Colonic mucosa (tissue), 4 donors: ENCODE results near the gene JAG2. TPM values are rescaled to one million over a fixed set of nuclear protein-coding genes. Genes with fewer than 3 reads are reported as not detected.
A peak's percentile ranks its signal among the peaks of the same experiment; 100 is the strongest.

ENCODE experiments used
- DNase-seq: peaks from one replicate; pipeline ENCODE4 v3.0.0-alpha.2; 2020
- H3K27ac ChIP-seq: fragments of 200-600 bp; one replicate; pipeline ENCODE4 v1.8.0; 2021
- H3K27me3 ChIP-seq: fragments of 200-600 bp; one replicate; pipeline ENCODE4 v1.8.0; 2021
- H3K36me3 ChIP-seq: fragments of 200-600 bp; one replicate; pipeline ENCODE4 v1.8.0; 2021
- H3K4me1 ChIP-seq: fragments of 200-600 bp; one replicate; pipeline ENCODE4 v1.8.0; 2021; ENCODE audit warnings: mild to moderate bottlenecking
- H3K4me3 ChIP-seq: fragments of 200-600 bp; one replicate; pipeline ENCODE4 v1.8.0; 2021
- H3K9ac ChIP-seq, 2 donors: one replicate each; pipeline ENCODE4 v1.7.0; 2013; ENCODE audit warnings: control low read depth in 2 of 2, low read depth in 2 of 2, low read length in 2 of 2
- H3K9me3 ChIP-seq: fragments of 200-600 bp; one replicate; pipeline ENCODE4 v1.8.0; 2021
- CTCF ChIP-seq: fragments of 200-600 bp; IDR thresholded peaks from one replicate; pipeline ENCODE4 v1.8.0; 2022; ENCODE audit warnings: antibody characterized with exemption, mild to moderate bottlenecking
- intact Hi-C: fragments of 100-400 bp; cut with DNase I; formaldehyde crosslinking; loops from one replicate; pipeline ENCODE4 v1.14.1; 2022
- total RNA-seq, 2 donors: library from RNA; stranded (reverse); fragmentation: NEBNext Ultra II Directional in 1 of 2; extraction: Animal tissue kit (Norgen Biotek cat#: 25700) in 1 of 2; gene quantifications; one replicate each; pipeline ENCODE4 v1.2.1, GENCODE V29; 2021
- donor health status: healthy.
- donor health status: DM: no; HTN: no; CAD: no.
- donor health status: DM: no; HTN: no; CAD: no.

The JAG2 gene
- total RNA-seq, 2 donors from 2014 or later = 8.2 to 11.0 TPM

GRCh38 chr14:105096206-105096875, 72.2 kb downstream of the JAG2 start:
- Histone ChIP-seq H3K9me3 (no peaks in the 10 kb centered on the region), H3K36me3 (no peaks in the 10 kb centered on the region), H3K4me1 (peaks cover 12% of the 10 kb centered on the region), H3K27ac (no peak overlapping the region), H3K9ac (no peak overlapping the region), H3K27me3 (no peaks in the 10 kb centered on the region), H3K4me3 (no peak overlapping the region)
- intact Hi-C loops = loop anchor here (10.0 kb wide), 1 partner anchor 188 kb away; no protein-coding TSS in a partner anchor
- DNase-seq = no peak
- TF ChIP-seq CTCF = no peak

DNA sequence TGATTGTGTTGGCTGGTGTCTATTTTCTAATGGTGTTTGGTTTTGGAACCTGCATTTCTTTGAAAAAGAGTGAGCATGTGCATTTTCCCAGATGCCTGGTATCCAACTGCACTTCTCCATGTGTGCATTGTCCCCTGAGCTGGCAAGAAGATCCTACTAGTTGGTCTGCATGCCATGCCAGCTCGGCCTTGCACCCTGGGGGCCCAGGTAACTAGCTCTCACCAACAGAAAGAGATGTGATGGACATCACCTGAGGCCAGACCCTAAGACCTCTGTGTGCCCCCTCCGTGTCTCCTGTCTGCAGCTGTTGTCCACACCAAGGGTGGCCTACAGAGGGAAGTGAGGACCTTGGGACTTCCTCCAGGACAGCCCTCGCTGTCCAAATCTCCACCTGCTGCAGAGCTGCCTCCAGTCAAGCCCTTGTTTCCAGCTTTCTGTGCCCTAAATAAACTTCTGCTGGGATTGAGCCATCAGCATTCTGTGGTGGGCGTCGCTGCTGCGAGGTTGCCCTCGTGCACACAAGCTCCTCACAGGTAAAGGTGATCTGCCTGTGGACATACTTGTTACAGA, 73.3 kb downstream of the JAG2 start:
- intact Hi-C loops = loop anchor here (10.0 kb wide), 1 partner anchor 189 kb away; no protein-coding TSS in a partner anchor
- Histone ChIP-seq H3K36me3 (no peaks in the 10 kb centered on the region), H3K27ac (no peak overlapping the region), H3K27me3 (no peaks in the 10 kb centered on the region), H3K9me3 (no peaks in the 10 kb centered on the region), H3K4me3 (no peak overlapping the region), H3K4me1 (peaks cover 18% of the 10 kb centered on the region), H3K9ac (no peak overlapping the region)
- TF ChIP-seq CTCF = no peak
- DNase-seq = no peak

GRCh38 chr14:105094193-105094907, 74.2 kb downstream of the JAG2 start:
- H3K9ac ChIP-seq = peak overlapping the region; percentile 69 to 87
- intact Hi-C loops = loop anchor here (10.0 kb wide), 1 partner anchor 190 kb away; no protein-coding TSS in a partner anchor
- DNase-seq = no peak
- no peaks in the 10 kb centered on the region for H3K36me3 ChIP-seq
- H3K9me3 ChIP-seq = no peaks in the 10 kb centered on the region
- H3K27ac ChIP-seq = peak overlapping the region; percentile 93
- H3K4me1 ChIP-seq = peaks cover 18% of the 10 kb centered on the region
- no peaks in the 10 kb centered on the region for H3K27me3 ChIP-seq
- no peak for TF ChIP-seq CTCF
- H3K4me3 ChIP-seq = peak overlapping the region; percentile 75

GRCh38 chr14:105093431-105094192, 75.0 kb downstream of the JAG2 start:
- intact Hi-C loops = loop anchor here (10.0 kb wide), 1 partner anchor 191 kb away; no protein-coding TSS in a partner anchor
- Histone ChIP-seq H3K9ac (peak overlapping the region; percentile 69 to 87), H3K4me1 (peaks cover 24% of the 10 kb centered on the region), H3K4me3 (peak overlapping the region; percentile 75), H3K27ac (peak overlapping the region; percentile 93), H3K36me3 (no peaks in the 10 kb centered on the region), H3K27me3 (peaks cover 5% of the 10 kb centered on the region), H3K9me3 (no peaks in the 10 kb centered on the region)
- TF ChIP-seq CTCF = peak; percentile 28
- DNase-seq = peak; percentile 85

DNA sequence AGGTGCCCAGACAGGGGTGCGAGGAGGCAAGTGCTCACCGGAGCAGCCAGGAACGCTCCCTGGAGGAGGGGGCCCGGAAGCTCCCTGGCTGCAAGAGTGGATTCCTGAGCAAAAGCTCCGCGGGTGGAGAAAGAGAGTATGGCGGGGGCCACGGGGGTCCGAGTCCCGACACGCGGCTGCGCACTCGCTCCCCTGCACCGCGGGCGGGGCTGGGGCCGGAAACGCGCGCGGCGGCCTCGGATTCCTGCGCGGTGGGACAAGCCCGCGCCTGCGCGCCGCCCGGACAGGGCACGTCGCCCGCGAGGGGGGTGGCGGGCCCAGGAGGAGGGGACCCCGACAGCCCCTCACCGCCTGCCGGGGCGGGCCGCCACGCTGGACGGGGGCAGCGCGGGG, 75.5 kb downstream of the JAG2 start:
- H3K9ac ChIP-seq = peak overlapping the region; percentile 65 to 87
- TF ChIP-seq CTCF = no peak

More for the DNA sequence above, 75.5 kb downstream of the JAG2 start:
- peak overlapping the region; percentile 93 for H3K27ac ChIP-seq
- no peaks in the 10 kb centered on the region for H3K36me3 ChIP-seq
- intact Hi-C loops = loop anchor here (10.0 kb wide), 1 partner anchor 192 kb away; no protein-coding TSS in a partner anchor
- H3K9me3 ChIP-seq = no peaks in the 10 kb centered on the region
- peaks cover 10% of the 10 kb centered on the region for H3K27me3 ChIP-seq
- H3K4me3 ChIP-seq = peak overlapping the region; percentile 75
- peaks cover 24% of the 10 kb centered on the region for H3K4me1 ChIP-seq
- DNase-seq = peak; percentile 59
